ENCODE measurements around the gene NRGN. TPM values are rescaled to one million over a fixed set of nuclear protein-coding genes. Genes with fewer than 3 reads are reported as not detected.

NRGN gene
- total RNA-seq, 1 donor from 2014 or later, result 2.7 TPM

- DNase-seq, result no peak
Observed at GRCh38 chr11:124791626-124792341, 52.0 kb downstream of the NRGN start.

GRCh38 chr11:124793466-124794278 is 53.9 kb downstream of the NRGN start:
- no peak for DNase-seq

- DNase-seq, result no peak
Observed at GRCh38 chr11:124796312-124796711, 56.6 kb downstream of the NRGN start.

Other genes starting within 250 kb of the NRGN start
- not detected for gene OR8B12, start 196.3 kb upstream of the NRGN start, total RNA-seq
- not detected for gene OR8A1, start 169.9 kb upstream of the NRGN start, total RNA-seq
- gene PANX3, start 128.5 kb upstream of the NRGN start, total RNA-seq, result not detected
- 42.7 TPM for gene TBRG1, start 117.1 kb upstream of the NRGN start, total RNA-seq
- gene SIAE, start 66.2 kb upstream of the NRGN start, total RNA-seq, result 9.7 TPM
- gene SPA17, start 66.0 kb upstream of the NRGN start, total RNA-seq, result 5.1 TPM
- not detected for gene VSIG2, start 12.3 kb downstream of the NRGN start, total RNA-seq
- 3.7 TPM for gene ESAM, start 22.3 kb downstream of the NRGN start, total RNA-seq
- 18.9 TPM for gene MSANTD2, start 60.5 kb downstream of the NRGN start, total RNA-seq
- gene ROBO3, start 125.5 kb downstream of the NRGN start, total RNA-seq, result 4.2 TPM
- gene ROBO4, start 157.9 kb downstream of the NRGN start, total RNA-seq, result 3.6 TPM
- gene HEPN1, start 179.3 kb downstream of the NRGN start, total RNA-seq, result not detected
- 12.6 TPM for gene HEPACAM, start 196.1 kb downstream of the NRGN start, total RNA-seq
- 2.5 TPM for gene CCDC15, start 214.3 kb downstream of the NRGN start, total RNA-seq

Data from occipital lobe (tissue), 2 donors.